Measurements from ENCODE around the gene PHYHD1.
A peak's percentile ranks its signal among the peaks of the same experiment; 100 is the strongest.

Gene PHYHD1

DNA sequence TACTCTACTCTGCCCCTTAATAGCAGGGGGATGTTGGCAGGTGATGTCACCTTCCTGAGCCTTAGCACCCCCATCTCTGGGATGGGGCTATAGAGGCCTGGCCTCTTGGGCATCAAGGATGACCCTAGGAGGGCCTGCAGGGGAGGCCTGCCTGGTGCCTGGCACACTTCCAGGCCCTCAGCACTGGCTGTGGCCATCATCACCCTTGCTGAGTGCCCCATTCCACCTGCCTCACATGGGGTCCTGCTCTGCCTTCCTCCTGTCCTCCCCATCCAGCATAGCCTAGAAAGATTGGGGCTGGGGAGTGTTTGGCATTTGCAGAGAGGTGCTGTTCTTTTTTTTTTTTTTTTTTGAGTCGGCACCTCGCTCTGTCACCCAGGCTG, 17.7 kb upstream of the PHYHD1 start:
- no peak overlapping the region for H3K27ac ChIP-seq (ENCODE audit: low read depth, low read length)
- H3K4me2 ChIP-seq (ENCODE audit: low read length): peak overlapping the region; percentile 64
- no peaks in the 10 kb centered on the region for H3F3A ChIP-seq (ENCODE audit: control insufficient read depth, insufficient read depth)
- TF ChIP-seq EZH2phosphoT487 (IDR thresholded peaks at IDR 0.05; ENCODE audit: borderline replicate concordance, low read length): no peak
- TF ChIP-seq, protein P1, sequence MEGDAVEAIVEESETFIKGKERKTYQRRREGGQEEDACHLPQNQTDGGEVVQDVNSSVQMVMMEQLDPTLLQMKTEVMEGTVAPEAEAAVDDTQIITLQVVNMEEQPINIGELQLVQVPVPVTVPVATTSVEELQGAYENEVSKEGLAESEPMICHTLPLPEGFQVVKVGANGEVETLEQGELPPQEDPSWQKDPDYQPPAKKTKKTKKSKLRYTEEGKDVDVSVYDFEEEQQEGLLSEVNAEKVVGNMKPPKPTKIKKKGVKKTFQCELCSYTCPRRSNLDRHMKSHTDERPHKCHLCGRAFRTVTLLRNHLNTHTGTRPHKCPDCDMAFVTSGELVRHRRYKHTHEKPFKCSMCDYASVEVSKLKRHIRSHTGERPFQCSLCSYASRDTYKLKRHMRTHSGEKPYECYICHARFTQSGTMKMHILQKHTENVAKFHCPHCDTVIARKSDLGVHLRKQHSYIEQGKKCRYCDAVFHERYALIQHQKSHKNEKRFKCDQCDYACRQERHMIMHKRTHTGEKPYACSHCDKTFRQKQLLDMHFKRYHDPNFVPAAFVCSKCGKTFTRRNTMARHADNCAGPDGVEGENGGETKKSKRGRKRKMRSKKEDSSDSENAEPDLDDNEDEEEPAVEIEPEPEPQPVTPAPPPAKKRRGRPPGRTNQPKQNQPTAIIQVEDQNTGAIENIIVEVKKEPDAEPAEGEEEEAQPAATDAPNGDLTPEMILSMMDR (IDR thresholded peaks at IDR 0.05; ENCODE audit: low read depth, low read length, poor library complexity, severe bottlenecking): no peak
- peaks cover 20% of the 10 kb centered on the region for H3K4me1 ChIP-seq (ENCODE audit: control insufficient read depth, low read length)
- no peaks in the 10 kb centered on the region for H3K9me2 ChIP-seq (replicated peaks; ENCODE audit: control insufficient read depth, low read length)
- H3K27me3 ChIP-seq (ENCODE audit: control insufficient read depth, low read length): no peaks in the 10 kb centered on the region
- H3K79me2 ChIP-seq (ENCODE audit: control insufficient read depth, low read length): peaks cover 7% of the 10 kb centered on the region
- H3K4me3 ChIP-seq (ENCODE audit: low read length): no peak overlapping the region
- no peaks in the 10 kb centered on the region for H3K9me3 ChIP-seq (ENCODE audit: control insufficient read depth, insufficient read depth, low read length)
- no peaks in the 10 kb centered on the region for H4K20me1 ChIP-seq (ENCODE audit: control insufficient read depth, insufficient read depth, low read depth, low read length)
- peaks cover 15% of the 10 kb centered on the region for H3K36me3 ChIP-seq (ENCODE audit: control insufficient read depth, low read length)

DNA sequence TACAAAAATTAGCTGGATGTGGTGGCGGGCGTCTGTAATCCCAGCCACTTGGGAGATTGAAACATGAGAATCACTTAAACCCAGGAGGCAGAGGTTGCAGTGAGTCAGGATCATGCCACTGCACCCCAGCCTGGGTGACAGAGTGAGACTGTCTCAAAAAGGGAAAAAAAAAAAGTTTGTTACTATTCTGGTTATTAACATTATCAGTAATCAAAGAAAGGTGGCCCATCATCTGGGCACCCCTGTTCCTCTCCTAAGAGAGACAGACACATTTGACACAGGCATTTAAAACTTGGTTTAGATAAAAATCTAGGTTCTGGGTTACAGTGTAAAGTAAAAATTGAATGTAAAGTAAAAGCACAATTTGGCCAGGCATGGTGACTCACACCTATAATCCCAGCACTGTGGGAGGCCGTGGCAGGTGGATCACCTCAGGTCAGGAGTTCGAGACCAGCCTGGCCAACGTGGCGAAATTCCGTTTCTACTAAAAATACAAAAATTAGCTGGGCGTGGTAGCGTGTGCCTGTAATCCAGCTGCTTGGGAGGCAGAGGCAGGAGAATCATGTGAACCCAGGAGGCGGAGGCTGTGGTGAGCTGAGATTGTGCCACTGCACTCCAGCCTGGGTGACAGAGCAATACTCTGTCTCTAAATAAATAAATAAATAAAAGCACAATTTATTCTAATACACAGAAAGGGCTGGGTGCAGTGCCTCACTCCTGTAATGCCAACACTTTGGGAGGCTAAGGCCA, 16.7 kb upstream of the PHYHD1 start:
- no peaks in the 10 kb centered on the region for H3K9me3 ChIP-seq (ENCODE audit: control insufficient read depth, insufficient read depth, low read length)
- H3K4me3 ChIP-seq (ENCODE audit: low read length): no peak overlapping the region
- H3K27me3 ChIP-seq (ENCODE audit: control insufficient read depth, low read length): no peaks in the 10 kb centered on the region
- H3K79me2 ChIP-seq (ENCODE audit: control insufficient read depth, low read length): peaks cover 7% of the 10 kb centered on the region
- no peaks in the 10 kb centered on the region for H4K20me1 ChIP-seq (ENCODE audit: control insufficient read depth, insufficient read depth, low read depth, low read length)
- TF ChIP-seq EZH2phosphoT487 (IDR thresholded peaks at IDR 0.05; ENCODE audit: borderline replicate concordance, low read length): no peak
- TF ChIP-seq, protein P1 (IDR thresholded peaks at IDR 0.05; ENCODE audit: low read depth, low read length, poor library complexity, severe bottlenecking): no peak
- no peak overlapping the region for H3K27ac ChIP-seq (ENCODE audit: low read depth, low read length)
- H3K4me2 ChIP-seq (ENCODE audit: low read length): no peak overlapping the region
- H3F3A ChIP-seq (ENCODE audit: control insufficient read depth, insufficient read depth): no peaks in the 10 kb centered on the region
- H3K9me2 ChIP-seq (replicated peaks; ENCODE audit: control insufficient read depth, low read length): no peaks in the 10 kb centered on the region
- peaks cover 20% of the 10 kb centered on the region for H3K4me1 ChIP-seq (ENCODE audit: control insufficient read depth, low read length)
- H3K36me3 ChIP-seq (ENCODE audit: control insufficient read depth, low read length): peaks cover 21% of the 10 kb centered on the region

DNA sequence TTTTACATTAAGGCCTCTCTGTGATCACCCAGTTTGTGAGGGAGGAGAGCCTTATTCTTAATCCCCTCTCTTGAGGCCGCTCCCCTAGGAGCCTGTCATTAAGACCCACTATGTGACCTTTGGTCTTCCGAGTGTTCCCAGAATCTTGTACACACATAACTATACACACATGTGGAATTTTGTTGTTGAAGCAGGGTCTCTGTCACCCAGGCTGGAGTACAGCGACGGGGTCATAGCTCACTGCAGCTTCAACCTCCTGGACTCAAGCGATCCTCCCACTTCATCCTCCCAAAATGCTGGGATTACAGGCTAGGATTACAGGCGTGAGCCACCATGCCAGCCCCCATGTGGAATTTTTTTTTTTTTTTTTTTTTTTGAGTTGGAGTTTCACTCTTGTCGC, 14.8 kb upstream of the PHYHD1 start:
- H3K4me2 ChIP-seq (ENCODE audit: low read length): no peak overlapping the region
- no peaks in the 10 kb centered on the region for H3K27me3 ChIP-seq (ENCODE audit: control insufficient read depth, low read length)
- peaks cover 7% of the 10 kb centered on the region for H3K79me2 ChIP-seq (ENCODE audit: control insufficient read depth, low read length)
- no peaks in the 10 kb centered on the region for H3K9me2 ChIP-seq (replicated peaks; ENCODE audit: control insufficient read depth, low read length)
- peaks cover 30% of the 10 kb centered on the region for H3K36me3 ChIP-seq (ENCODE audit: control insufficient read depth, low read length)
- H3F3A ChIP-seq (ENCODE audit: control insufficient read depth, insufficient read depth): no peaks in the 10 kb centered on the region
- H3K4me1 ChIP-seq (ENCODE audit: control insufficient read depth, low read length): peaks cover 20% of the 10 kb centered on the region
- no peak overlapping the region for H3K27ac ChIP-seq (ENCODE audit: low read depth, low read length)
- TF ChIP-seq, protein P1 (IDR thresholded peaks at IDR 0.05; ENCODE audit: low read depth, low read length, poor library complexity, severe bottlenecking): no peak
- TF ChIP-seq EZH2phosphoT487 (IDR thresholded peaks at IDR 0.05; ENCODE audit: borderline replicate concordance, low read length): no peak
- no peaks in the 10 kb centered on the region for H4K20me1 ChIP-seq (ENCODE audit: control insufficient read depth, insufficient read depth, low read depth, low read length)
- H3K9me3 ChIP-seq (ENCODE audit: control insufficient read depth, insufficient read depth, low read length): no peaks in the 10 kb centered on the region
- H3K4me3 ChIP-seq (ENCODE audit: low read length): no peak overlapping the region

Measured in DOHH2 (cell line).